ENCODE results near the gene ZNF575.

The ZNF575 gene

DNA sequence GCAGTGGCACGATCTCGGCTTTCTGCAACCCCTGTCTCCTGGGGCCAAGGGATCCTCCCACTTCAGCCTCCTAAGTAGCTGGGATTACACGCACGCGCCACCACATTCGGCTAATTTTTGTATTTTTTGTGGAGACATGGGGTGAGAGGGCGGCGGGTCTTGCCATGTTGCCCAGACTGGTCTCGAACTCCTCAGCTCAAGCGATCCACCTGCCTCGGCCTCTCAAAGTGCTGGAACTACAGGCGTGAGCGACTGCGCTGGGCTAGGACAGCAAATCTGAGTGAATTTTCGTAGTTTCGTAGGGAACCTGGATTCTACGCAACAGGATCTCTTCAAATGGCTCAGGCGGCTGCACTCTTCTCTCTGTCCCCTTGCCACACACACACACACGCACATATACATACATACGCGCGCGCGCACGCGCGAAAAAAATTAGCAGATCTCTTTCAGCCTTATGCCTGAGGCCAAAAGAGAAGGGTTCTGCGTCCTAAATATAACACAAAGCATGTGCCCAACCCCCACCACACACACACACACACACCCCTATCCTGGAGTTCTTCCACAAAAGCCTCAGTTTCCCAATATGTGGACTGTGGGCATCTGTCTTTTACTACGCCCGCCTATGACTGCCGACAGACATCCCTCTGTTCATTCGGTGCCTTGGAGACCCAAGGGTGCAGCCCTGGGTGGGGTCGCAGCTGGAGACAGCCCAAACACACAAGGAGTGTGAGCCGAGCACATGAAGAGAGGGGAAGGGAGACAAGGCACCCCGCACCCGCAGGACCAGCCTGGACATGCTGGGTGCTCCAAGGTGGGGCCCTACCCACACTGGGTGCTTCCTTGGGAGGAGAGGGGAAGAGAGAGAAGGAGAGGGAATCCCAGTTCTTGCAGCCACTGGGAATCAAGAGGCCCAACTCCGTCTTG, 43.2 kb downstream of the ZNF575 start:
- DNase-seq (ENCODE audit: low spot score), result no peak
- TF ChIP-seq, protein P1, sequence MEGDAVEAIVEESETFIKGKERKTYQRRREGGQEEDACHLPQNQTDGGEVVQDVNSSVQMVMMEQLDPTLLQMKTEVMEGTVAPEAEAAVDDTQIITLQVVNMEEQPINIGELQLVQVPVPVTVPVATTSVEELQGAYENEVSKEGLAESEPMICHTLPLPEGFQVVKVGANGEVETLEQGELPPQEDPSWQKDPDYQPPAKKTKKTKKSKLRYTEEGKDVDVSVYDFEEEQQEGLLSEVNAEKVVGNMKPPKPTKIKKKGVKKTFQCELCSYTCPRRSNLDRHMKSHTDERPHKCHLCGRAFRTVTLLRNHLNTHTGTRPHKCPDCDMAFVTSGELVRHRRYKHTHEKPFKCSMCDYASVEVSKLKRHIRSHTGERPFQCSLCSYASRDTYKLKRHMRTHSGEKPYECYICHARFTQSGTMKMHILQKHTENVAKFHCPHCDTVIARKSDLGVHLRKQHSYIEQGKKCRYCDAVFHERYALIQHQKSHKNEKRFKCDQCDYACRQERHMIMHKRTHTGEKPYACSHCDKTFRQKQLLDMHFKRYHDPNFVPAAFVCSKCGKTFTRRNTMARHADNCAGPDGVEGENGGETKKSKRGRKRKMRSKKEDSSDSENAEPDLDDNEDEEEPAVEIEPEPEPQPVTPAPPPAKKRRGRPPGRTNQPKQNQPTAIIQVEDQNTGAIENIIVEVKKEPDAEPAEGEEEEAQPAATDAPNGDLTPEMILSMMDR (IDR thresholded peaks at IDR 0.05; ENCODE audit: borderline replicate concordance, control extremely low read depth, extremely low read depth, insufficient read depth, missing control alignments), result no peak
- in situ Hi-C loops (cut with MboI; ENCODE audit: low sequenced_read_pairs, unreplicated experiment), result no loop called here

DNA sequence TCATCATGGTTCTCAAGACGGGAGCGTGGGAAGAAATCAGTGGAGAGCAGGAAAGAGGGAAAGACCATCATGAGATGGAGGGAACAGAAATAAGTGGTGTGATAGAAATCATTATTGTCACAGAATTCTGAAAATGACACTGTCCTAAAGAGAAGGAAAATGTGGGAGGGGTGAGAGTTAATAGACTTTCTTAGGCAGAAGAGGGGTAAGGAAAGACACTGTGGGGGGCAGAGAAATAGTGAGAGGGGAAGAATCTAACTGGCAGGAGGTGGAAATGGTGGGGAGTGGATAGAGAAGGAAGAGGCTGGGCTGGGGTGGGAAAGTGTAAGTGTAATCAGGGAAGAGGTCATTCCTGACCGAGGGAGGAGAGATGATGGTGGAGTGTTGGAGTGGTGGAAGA, 45.8 kb downstream of the ZNF575 start:
- no peak for DNase-seq (ENCODE audit: low spot score)
- TF ChIP-seq, protein P1 (IDR thresholded peaks at IDR 0.05; ENCODE audit: borderline replicate concordance, control extremely low read depth, extremely low read depth, insufficient read depth, missing control alignments), result no peak
- in situ Hi-C loops (cut with MboI; ENCODE audit: low sequenced_read_pairs, unreplicated experiment), result no loop called here

GRCh38 chr19:43581467-43581866, 48.5 kb downstream of the ZNF575 start:
- no peak for DNase-seq (ENCODE audit: low spot score)
- in situ Hi-C loops (cut with MboI; ENCODE audit: low sequenced_read_pairs, unreplicated experiment), result no loop called here

DNA sequence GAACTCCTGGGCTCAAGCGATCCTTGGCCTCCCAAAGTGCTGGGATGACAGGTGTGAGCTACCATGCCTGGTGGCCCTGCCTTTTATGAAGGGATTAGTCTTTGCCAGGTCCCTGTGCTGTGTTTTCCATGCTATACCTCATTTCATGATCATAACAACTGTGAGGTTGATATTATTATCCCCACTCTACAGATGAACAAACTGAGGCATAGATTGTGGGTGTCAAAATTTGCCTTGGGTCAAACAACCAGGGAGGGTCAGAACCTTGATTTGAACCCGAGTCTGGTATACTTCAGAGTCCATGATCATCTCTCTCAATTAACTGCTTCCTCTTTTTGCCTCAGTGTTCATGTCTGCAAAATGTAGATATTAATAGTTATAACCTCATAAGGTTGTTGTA, 49.5 kb downstream of the ZNF575 start:
- DNase-seq (ENCODE audit: low spot score), result no peak
- in situ Hi-C loops (cut with MboI; ENCODE audit: low sequenced_read_pairs, unreplicated experiment), result no loop called here
- TF ChIP-seq, protein P1 (IDR thresholded peaks at IDR 0.05; ENCODE audit: borderline replicate concordance, control extremely low read depth, extremely low read depth, insufficient read depth, missing control alignments), result no peak

More at GRCh38 chr19:43581467-43581866, 48.5 kb downstream of the ZNF575 start:
- TF ChIP-seq, protein P1 (IDR thresholded peaks at IDR 0.05; ENCODE audit: borderline replicate concordance, control extremely low read depth, extremely low read depth, insufficient read depth, missing control alignments), result no peak

GRCh38 chr19:43584484-43584883, 51.5 kb downstream of the ZNF575 start:
- in situ Hi-C loops (cut with MboI; ENCODE audit: low sequenced_read_pairs, unreplicated experiment), result no loop called here
- TF ChIP-seq, protein P1 (IDR thresholded peaks at IDR 0.05; ENCODE audit: borderline replicate concordance, control extremely low read depth, extremely low read depth, insufficient read depth, missing control alignments), result no peak

More at GRCh38 chr19:43584484-43584883, 51.5 kb downstream of the ZNF575 start:
- no peak for DNase-seq (ENCODE audit: low spot score)
